GM04504 (cell line): ENCODE results near the gene HOXA1.

ENCODE experiments used
- DNase-seq: peaks from one replicate; pipeline ENCODE4 v3.0.0-alpha.2; 2012; ENCODE audit warnings: low read depth

Gene HOXA1

DNA sequence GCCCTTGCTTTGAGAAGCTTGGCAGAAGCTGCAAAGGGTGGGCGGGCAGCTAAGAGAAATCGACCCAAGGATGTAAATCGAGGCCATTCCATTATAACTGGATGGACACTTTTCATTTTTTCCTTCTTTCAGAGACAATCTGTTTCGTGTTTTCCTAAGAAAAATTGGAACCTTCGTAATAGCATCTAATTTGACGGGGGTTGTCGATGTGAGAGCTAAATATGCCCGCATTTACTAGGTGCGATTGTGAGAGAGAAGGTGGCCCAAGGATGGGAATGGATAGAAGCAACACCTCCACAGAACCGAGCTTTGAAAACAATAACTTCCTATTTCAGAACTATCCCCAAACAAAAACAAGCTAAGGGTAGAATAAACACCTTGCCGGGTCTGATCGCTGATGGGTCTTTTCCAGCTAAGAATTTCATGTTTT, 35.6 kb upstream of the HOXA1 start:
- DNase-seq, result no peak

DNA sequence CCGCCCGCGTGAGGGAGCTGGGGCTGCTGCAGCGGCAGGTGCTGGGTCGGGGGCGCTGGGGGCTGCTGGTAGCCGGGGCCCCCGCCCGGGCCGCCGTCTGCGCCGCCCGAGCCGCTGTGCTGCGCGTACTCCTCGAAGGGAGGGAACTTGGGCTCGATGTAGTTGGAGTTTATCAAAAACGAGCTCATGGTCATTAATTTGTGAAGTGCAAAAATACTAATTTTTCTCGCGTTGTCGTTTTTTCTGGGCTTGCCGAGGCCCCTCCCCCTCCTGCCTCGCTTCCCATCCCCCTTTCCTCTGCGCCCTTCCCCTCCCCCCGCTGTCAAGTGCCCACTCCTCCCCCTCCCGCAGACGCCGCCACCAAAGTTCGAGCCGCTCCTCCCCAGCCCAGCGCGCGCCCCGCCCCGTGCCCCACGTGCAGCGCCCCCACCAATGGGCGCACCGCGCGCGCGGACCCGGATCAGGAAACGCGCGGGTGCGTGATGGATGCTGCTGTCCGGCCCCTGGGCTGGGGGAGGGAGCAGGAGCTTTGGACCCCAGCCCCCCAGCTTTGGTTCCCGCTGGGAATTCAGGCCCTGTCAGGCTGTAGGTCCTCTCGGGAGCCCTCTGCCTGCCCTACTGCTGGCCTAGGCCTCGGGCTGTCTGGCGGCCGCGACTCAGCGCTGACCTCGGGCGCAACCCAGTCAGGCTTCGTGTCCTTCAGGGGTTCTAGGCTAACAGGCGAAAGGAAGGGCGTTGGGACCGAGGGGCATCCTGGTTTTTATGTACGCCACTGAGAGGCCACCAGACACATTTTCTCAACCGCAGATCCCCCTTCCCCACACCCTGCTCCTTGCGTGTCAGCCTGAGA, 35.0 kb upstream of the HOXA1 start, which contains the start of gene HOXA4:
TSS of gene HOXA4 (minus strand) at position 218 of the 850 bp plus-strand sequence. CDS start at position 194, 24 bp downstream.
- DNase-seq, result no peak

DNA sequence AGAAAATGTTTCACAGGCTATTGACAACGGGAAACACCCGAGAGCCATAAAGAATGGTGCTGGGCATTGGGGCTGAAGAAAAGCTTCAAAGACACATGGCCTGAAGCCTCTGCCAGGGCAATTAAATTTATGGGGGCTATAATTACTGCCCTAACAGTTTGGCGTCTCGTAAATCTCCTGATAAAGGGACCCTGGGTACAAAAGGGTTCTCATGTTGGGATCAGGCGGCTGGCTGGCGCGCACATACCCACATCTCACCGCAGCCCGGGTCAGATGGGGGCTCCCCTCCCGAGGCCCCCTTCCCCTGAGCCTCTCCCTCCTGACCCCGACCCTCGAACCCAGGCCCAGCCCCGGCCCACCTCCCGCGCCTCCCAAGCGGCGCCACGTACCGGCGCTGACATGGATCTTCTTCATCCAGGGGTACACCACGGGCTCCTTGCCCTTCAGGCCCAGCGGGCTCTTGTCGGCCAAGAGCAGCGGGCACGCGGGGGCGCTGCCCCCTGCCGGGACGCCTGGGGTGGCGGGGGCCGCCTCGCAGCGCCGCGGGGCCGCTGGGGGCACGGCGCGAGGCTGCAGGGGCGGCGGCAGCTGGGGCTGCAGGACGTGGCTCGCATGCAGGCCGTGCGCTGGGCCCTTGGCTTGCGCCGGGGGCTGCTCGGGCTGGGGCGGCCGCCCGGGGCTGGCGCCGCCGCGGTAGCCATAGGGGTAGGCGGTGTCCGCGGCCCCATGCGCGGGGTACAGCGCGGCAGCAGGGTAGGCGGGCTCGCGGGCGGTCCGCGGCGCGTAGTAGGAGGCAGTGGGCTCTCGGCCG, 34.1 kb upstream of the HOXA1 start:
- DNase-seq, result no peak

DNA sequence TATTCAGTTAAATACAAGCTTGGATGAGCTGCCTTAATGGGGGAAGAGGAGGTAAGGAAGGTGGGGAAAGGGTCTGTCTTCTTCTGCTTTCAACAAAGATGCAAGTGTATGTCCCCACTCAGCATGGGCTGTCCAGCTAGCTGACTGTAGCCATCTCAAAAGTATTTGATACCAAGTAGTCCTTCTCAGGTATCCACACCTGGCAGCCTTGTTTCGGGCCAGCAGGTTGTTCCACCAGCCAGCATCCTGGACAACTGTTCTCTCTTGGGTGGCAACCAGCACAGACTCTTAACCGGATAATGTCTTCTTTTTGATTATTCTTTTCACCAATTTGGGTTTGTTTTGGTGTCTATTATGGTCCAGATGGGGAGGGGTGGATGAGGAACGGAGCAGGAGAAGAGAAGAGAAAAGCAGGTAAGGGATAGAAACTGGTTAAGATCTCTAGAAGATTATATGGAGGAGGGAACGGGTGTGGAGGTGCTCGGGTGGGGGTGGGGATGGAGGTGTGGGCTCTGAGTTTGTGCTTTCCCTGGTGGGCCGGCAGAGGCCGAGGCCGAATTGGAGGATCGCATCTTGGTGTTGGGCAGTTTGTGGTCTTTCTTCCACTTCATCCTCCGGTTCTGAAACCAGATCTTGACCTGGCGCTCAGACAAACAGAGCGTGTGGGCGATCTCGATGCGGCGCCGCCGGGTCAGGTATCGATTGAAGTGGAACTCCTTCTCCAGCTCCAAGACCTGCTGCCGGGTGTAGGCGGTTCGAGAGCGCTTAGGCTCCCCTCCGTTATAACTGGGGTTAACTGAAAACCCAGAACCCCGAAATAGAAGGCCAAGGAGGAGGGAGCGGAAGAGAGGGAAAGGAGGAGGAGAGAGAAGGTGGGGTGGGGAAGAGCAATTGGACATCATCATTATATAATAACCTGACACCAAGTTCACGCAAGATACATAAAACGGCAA, 33.3 kb upstream of the HOXA1 start:
- DNase-seq, result no peak

DNA sequence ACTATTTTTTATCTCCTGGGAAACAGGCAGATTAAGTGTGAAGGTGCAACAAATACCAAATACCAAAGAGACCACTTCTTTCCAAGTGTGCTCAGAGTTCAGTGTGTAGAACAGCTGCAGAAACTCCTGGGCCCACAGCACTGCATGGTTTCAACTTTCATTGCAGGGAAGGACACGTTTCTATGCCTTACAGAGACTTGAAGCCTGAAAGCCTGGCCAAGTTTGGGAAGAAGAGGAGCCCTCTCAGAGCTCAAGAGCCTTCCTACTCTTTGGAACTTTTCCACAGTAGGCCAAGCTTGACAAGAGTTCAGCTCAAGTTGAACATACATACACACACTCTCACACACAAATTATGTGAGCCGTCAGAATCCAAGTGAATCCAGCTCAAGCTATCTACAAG, 32.2 kb upstream of the HOXA1 start:
- no peak for DNase-seq

DNA sequence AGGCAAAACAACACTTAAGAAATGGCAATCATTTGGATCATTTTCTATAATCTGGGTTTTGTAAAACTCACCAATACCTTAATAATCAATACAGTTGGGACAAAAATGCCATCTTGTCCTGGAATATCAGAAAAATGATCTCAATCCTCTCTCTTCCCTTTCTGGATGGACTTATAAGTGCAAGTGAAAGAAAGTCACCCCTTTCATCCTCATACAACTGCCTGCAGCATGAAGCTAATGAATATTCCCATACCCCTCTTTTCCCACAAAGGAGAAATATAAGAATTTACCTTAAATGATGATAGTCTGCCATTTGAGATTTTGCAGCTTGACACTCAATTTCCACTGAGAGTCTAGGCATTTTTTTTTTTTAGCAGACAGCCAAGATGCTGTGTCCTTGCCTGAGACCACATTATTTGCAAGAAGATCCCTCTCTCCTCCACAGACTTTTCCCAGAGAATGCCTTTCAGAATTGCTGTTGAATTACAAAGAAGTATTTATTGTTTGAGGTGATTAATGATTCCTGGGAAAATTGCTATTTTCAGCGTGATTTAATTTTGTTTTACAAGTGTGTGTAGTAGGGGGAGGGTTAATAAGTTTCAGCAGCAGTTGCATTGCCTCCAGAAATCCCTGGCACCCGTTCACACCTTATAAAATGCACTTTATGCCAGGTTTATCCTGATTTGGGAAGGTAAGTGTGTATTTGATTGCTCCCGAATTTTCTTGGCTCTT, 31.0 kb upstream of the HOXA1 start:
- DNase-seq, result no peak

DNA sequence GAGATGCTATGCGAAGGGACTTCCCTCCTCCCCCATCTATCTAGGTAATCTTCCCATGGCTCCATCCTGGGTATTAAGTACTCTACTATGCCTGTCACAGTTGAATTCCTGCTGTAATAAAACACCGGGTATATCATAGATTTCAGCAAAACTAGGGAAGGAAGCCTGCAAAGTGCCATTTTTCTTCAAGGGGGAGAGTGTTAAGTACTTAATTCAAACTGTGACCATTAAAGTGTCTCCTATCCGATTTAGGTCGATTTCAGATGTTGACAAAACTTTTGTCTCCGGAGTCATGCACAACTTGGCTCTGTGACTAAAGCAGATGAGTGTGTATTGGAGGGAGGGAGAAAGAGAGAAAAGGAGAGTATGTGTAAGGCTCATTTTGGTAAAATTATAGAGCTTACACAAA, 30.2 kb upstream of the HOXA1 start:
- no peak for DNase-seq

DNA sequence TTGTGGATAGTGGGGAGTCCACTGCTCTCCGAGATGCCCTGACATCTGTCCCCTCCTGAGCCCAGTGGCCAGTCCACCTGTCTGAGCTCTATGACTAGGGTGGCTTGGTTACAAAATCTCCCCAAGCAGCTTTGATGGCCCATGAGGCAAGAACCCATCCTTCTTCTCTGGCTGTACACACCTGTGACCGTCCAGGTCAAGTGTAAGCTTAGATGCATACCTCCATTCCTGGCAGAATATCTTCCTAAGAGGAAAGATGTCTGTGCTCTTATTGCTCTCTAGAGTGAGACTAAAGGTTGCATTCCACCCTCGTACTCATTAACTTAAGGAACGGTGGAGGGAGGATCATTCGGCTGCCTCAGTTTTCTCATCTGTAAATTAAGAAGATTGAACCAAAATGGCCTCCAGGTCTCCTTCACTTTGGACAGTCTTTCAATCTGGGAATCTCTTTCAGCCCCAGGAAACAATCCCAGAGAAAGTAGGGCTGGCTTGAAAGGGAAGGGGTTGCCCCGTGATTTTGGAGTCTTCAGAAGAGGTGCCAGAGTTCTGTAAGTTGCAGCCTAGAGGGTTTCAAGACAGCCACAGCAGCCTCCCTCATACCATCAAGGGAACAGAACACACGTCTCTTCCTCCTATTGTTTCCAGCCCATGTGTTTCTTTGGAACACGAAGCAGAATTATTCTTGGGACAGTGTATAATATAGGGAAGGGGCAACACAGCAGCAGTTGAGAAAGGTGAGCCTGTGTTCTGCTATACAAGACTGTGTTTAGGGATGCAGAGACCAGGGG, 29.3 kb upstream of the HOXA1 start:
- DNase-seq, result no peak

DNA sequence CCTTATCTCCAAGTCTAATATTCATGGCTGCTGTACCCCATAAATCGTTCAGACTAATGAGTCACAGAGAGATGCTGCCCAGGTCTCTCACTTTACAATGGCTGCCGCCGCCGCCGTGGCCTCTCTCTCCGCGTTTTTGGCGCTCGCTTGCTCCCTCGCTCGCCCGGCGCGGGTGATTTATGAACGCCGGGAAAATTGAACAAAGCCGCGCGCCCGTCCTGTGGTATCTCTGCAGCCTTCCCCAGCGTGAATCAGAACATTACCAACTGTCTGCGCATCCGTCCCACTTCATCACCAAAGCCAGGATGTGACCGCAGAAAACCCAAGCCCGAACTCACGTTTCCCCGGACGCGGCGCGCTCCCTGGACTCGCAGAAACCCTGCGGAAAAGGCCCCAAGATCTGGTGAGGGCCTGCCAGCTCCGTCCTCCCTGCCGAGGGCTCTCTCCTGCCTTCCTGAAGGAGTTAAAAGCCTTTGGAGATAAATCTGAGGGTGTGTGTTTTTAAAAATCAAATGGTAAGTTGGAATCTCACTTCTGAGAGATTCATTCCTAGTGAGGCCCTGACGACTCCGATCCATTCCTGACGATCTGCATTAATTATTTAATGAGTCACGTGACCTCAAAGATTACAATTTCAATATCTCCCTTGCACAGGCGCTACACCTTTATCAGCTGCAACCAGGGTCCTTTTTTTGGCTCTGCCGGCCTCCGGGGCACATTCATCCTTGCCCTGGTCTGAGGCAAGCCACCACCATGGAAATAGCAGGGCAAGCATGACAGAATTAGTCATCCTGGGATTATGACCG, 28.5 kb upstream of the HOXA1 start:
- DNase-seq, result no peak

DNA sequence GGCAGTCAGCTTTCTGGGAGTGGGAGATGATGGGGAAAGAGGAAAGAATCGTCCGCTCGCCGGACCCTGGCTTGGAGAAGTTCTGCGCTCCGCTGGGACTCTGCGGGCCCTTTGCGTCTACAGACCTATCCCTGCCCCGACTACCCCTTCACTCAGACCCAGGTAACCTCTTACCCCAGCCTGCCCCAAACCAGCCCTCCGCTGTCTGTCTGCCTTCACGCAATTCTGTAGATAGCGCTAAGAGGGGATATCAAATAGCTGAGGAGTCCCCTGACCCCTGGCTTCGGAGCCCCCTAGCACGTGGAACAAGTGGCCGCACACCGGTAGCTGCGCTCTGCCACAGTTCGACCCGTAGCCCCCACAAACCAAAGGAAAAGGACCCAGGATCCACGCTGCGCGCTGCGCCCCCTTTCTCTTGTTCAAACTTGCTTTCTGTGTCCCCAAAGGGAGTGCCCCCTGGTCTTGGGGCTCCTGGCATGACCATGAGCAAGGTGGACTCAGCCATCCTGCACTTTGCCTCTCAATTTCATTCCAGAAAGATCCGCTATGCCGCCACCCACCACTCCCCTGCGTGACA, 27.8 kb upstream of the HOXA1 start:
- DNase-seq, result no peak

DNA sequence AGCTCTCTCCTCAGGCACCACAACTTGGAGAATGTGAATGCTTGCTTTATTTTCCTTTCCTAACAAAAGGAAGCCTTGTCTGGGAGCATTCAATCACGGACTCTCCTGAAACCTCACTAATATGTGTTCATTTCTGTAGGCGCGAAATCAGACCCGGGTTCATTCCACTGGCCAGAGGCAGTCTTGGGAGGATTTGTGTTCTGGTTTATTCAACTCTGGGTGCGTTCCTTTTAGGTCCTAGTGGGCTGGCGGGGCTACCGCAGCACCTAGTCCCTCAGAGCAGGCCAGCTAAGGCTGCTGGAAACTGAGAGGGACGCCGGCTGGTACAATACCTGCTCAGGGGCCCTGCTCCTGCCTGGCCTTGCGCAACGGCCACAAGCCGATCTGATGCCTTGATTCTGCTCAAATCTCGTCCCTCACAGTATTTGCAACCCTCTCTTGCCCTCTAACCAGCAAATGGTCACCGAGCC, 27.2 kb upstream of the HOXA1 start:
- DNase-seq, result no peak

DNA sequence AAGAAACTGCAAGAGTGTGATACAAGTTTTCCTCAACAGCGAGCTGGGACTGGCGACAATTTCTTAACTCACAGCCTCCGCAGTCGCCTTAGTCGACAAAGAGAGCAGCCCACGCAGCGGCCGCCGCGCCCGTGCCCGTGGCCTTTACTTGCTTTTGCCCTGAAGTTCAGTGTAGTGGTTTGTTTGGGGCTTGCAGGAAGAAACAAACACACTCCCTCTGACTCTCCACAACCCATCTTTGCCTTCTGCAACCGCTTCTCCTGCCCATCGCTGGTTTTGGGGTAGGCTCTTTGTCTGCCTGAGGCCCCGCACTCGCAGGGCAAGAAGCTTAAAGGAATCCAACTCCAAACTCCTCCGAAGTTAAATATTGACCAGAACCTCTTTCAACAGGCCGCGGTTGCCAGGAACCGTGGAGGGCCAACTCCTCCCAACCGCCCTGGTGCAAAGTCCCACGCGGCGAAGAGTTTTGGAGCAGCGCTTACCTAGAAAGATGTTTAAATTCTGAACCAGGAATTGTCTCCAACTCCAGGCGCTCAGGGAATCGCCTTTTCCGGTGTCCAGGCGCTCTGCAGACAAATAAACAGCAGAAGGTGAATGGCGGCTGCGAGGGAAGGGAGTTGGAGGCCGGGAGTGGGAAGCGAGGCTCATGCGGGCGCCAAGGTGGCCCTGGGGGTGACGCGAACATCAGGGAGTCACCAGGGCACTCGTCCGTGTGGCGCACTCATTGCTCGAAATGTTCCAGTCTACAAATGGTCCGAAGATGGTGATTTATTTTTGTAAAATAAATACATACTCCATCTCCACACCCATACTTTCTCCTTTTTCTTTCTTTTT, 26.5 kb upstream of the HOXA1 start:
- DNase-seq, result no peak

DNA sequence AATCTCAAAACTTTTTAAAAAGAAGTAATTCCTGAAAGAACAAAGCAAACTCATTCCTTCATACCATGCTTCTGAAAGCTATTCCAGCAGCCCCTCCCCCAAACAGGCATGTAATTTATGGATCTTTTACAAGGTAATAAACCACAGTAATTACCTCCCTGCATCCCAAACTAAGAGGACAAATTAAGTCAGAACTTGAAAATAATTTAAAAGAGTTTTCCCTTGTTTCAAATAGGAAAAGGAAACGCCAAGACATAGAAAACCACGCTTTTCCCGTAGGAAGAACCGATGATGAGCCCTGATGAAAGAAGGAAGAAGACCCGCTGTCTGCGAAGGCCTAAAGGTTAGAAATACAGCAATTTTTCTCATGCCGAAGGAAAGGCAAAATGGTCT, 25.9 kb upstream of the HOXA1 start:
- no peak for DNase-seq

DNA sequence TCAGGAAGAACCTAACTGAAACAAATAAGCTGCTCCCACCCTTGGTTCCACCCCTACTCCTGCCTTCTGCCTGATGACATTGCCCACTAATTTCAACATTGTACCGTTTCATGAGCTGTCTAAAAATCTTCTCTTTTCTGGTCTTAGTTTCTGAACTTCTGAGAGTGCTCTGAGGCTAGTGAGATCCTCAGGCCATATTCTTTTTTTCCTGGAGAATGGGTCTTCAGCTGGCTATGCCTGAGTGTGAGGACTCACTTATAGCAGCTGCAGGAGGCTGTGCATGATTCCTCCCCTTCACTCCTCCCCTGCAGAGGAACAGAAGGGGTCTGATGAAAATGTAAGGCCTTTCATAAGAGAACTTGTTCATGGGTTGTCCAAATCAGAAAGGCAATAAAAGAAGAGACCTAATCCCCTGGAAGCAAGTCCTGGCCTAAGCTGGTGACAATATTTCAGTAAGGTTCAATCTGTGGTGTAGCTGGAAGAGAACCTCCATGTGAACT, 23.7 kb upstream of the HOXA1 start:
- DNase-seq, result no peak

DNA sequence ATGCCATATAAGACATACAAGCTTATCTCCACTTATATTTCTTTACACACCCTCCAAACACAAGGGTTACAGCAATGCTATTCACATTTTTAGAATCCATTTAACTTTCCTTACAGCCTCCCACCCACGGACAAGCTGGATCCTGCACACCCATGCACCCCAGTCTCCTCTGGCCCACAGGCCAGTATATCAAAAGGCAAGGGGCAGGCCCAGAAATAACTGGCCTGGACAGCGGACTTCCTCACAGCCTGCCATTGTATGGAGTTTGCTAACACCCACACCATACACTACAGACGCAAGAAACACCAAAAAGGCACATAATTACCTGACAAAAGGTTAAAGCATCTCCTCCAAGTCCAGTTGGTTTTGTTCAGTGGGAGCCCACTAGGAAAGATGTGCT, 22.8 kb upstream of the HOXA1 start:
- DNase-seq, result no peak

DNA sequence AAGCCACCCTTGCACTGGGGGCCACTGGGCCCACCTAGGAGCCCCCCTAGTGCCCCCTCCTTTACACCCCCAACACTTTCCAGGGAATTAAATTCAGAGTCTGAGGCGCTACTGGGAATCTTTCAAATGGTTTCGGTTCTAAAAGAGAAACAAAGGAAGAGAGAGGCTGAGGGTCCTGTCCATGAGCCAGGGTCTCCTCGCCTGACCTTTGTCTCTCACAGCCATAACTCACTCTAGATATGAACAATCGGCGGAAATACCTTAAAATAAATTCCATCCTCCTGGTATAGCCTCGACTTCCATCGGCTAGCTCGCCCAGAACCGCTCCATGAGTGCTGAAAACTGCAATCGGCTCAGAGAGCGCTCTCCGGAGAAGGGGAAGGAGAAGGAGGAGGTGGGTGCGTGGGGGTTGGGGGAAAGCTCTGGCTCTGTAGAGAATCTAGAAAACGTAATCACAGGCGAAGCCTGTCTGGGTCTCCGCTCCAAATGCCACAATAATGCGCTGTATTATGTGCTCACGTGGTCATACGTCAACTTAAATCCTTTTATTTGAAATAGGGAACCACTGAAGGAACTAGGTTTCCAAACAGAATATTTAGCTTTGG, 22.2 kb upstream of the HOXA1 start:
- no peak for DNase-seq
